Left ventricle myocardium inferior (tissue), 1 donor: ENCODE measurements around the gene SGK2. TPM values are rescaled to one million over a fixed set of nuclear protein-coding genes. Genes with fewer than 3 reads are reported as not detected.

Experiments used
- DNase-seq: peaks from one replicate; pipeline ENCODE4 v3.0.0-alpha.2; 2020
- H3K27ac ChIP-seq: fragments of 200-600 bp; replicated peaks from 2 replicates; pipeline ENCODE4 v1.8.0; 2021
- H3K27me3 ChIP-seq: fragments of 200-600 bp; 2 replicates; pipeline ENCODE4 v1.8.0; 2021; ENCODE audit warnings: low read depth
- H3K36me3 ChIP-seq: fragments of 200-600 bp; 2 replicates; pipeline ENCODE4 v1.8.0; 2021
- H3K4me1 ChIP-seq: fragments of 200-600 bp; 2 replicates; pipeline ENCODE4 v1.8.0; 2021
- H3K4me3 ChIP-seq: fragments of 200-600 bp; 2 replicates; pipeline ENCODE4 v1.8.0; 2021; ENCODE audit warnings: mild to moderate bottlenecking, moderate library complexity
- H3K9me3 ChIP-seq: fragments of 200-600 bp; replicated peaks from 2 replicates; pipeline ENCODE4 v1.8.0; 2021
- intact Hi-C: fragments of 100-400 bp; cut with micrococcal nuclease; formaldehyde crosslinking; loops from one replicate; pipeline ENCODE4 v1.11.0; 2022
- total RNA-seq: library from RNA; stranded (reverse); fragmentation: NEBNext Ultra II Directional; extraction: Animal tissue kit (Norgen Biotek cat#: 25700); gene quantifications from one replicate; pipeline ENCODE4 v1.2.1, GENCODE V29; 2021
- TF ChIP-seq, protein P1 (sequence below): fragments of 200-600 bp; IDR thresholded peaks from 2 replicates; pipeline ENCODE4 v1.8.0; 2021; ENCODE audit warnings: antibody characterized with exemption, mild to moderate bottlenecking, borderline replicate concordance
- donor health status: DM: no; HTN: yes; CAD: no; lungs with severe emphysema.

Gene SGK2
- total RNA-seq, 1 donor from 2014 or later = 0.30 TPM

DNA sequence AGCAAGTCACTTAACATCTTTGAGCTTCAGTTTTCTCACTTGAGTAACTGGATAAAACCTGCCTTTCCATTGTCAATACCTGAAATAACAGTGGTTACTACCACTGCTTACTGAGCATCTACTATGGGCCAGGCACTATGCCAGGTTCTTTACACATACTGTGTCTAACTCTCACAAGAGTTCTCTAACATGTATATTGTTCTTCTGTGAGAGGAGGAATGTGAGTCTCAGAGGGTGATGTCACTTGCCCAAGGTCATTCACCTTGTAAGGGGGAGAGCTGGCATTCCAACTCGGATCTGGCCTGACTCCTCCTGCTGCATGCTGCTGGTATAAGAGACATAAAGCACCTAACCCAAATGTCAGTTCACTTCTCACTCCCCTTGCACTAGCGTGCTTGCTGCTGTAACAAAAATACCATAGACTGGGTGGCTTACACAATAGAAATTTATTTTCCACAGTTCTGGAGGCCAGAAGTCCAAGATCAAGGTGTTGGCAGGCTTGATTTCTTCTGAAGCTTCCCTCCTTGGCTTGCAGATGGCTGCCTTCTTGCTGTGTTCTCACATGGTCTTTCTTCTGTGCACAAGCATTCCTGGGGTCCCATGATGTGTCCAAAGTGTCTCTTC lies 21.9 kb upstream of the SGK2 start:
- no peak overlapping the region for H3K4me3 ChIP-seq
- no peaks in the 10 kb centered on the region for H3K4me1 ChIP-seq
- H3K27ac ChIP-seq = no peak overlapping the region
- TF ChIP-seq, protein P1, sequence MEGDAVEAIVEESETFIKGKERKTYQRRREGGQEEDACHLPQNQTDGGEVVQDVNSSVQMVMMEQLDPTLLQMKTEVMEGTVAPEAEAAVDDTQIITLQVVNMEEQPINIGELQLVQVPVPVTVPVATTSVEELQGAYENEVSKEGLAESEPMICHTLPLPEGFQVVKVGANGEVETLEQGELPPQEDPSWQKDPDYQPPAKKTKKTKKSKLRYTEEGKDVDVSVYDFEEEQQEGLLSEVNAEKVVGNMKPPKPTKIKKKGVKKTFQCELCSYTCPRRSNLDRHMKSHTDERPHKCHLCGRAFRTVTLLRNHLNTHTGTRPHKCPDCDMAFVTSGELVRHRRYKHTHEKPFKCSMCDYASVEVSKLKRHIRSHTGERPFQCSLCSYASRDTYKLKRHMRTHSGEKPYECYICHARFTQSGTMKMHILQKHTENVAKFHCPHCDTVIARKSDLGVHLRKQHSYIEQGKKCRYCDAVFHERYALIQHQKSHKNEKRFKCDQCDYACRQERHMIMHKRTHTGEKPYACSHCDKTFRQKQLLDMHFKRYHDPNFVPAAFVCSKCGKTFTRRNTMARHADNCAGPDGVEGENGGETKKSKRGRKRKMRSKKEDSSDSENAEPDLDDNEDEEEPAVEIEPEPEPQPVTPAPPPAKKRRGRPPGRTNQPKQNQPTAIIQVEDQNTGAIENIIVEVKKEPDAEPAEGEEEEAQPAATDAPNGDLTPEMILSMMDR = no peak
- H3K9me3 ChIP-seq = no peaks in the 10 kb centered on the region
- no peak for DNase-seq
- H3K36me3 ChIP-seq = peaks cover 3% of the 10 kb centered on the region
- intact Hi-C loops = no loop called here
- no peaks in the 10 kb centered on the region for H3K27me3 ChIP-seq

DNA sequence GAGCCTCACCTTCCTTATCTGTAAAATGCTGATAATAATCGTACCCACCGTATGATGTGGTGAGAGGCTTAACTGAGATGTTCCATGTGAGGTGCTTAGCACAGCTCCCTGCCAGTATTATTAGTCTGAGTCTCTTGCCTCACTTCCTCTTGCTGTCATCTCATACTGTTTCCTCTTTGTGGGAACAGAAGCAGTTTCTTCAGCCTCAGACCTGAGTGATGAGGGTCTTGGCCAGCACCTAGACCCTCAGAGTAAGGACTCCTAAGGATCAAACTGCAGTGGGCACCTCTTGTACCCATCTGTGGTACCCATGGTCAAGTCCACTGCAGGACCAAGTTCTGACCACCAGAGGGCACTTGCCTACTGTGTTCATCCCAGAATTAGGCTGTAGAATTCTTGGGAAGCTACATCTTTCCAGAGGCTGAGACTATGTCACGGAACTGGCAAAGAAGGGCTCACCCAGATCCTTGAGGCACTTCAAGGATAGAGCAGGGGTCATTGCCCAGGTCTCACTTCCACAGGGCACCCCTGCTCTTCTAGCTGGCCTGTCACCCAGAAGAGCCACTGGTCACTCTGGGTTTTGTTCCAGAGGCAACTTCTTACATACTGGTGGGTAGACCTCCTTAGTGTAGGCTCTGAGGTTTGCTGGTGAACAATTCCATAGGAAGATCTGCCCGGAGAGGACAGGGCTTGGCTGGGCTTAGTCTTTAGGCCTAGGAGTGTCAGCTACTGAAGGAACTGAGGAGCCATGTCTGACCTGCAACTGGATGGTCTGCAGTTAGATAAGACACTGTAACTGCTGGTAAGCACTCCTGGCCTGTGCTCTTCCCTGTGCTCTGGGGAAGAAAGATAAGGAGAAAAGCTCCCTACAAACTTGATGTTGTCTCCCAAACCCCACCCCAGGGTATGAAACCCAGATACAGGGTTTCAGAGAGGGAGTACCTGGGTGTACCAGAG lies 20.6 kb upstream of the SGK2 start:
- Histone ChIP-seq H3K4me3 (no peak overlapping the region), H3K27ac (no peak overlapping the region), H3K27me3 (no peaks in the 10 kb centered on the region), H3K4me1 (no peaks in the 10 kb centered on the region), H3K36me3 (peaks cover 3% of the 10 kb centered on the region), H3K9me3 (no peaks in the 10 kb centered on the region)
- TF ChIP-seq, protein P1 = peak; percentile 93
- intact Hi-C loops = no loop called here
- DNase-seq = peak; percentile 54

DNA sequence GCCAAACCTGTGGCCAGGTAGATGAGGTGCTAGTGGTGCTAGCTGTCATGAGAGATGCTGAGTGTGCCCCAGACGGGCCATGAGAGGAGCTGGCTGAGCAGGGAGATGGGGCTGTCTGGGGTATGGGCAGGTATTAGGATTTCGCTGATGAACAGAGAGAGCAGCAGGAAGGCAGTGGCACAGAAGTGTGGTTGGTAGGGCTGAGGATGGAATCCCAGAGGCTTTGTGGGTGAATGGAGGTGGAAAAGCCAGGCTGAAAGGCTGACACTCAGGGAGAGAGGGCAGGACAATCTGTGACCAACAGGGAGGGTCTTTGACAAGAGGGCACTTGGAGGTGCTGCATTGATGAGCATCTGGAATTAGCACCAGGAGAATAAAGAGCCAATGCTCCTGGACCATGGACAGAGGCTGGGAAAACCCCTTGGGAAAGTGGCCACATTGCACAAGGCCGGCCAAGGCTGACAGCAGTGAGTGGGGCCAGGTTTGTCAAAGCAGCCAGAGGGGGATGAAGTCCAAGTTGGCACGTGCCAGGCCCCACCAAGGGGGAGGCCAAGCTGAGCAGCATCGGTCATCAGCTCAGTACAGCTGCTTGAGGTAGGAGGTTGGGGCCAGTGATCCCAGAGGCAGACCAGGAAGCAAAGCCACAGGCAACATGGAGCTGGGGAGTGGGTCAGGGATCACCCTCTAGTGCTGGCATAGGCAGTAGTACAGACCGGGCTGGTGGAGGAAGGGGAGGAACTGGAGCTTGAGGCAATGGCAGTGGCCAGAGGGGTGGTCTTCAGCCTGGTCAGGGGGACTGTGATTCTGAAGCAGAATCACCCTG lies 19.7 kb upstream of the SGK2 start:
- H3K27ac ChIP-seq = no peak overlapping the region
- intact Hi-C loops = no loop called here
- no peaks in the 10 kb centered on the region for H3K9me3 ChIP-seq
- TF ChIP-seq, protein P1 = no peak
- no peak for DNase-seq
- H3K4me1 ChIP-seq = no peaks in the 10 kb centered on the region
- no peaks in the 10 kb centered on the region for H3K27me3 ChIP-seq
- peaks cover 3% of the 10 kb centered on the region for H3K36me3 ChIP-seq
- no peak overlapping the region for H3K4me3 ChIP-seq

DNA sequence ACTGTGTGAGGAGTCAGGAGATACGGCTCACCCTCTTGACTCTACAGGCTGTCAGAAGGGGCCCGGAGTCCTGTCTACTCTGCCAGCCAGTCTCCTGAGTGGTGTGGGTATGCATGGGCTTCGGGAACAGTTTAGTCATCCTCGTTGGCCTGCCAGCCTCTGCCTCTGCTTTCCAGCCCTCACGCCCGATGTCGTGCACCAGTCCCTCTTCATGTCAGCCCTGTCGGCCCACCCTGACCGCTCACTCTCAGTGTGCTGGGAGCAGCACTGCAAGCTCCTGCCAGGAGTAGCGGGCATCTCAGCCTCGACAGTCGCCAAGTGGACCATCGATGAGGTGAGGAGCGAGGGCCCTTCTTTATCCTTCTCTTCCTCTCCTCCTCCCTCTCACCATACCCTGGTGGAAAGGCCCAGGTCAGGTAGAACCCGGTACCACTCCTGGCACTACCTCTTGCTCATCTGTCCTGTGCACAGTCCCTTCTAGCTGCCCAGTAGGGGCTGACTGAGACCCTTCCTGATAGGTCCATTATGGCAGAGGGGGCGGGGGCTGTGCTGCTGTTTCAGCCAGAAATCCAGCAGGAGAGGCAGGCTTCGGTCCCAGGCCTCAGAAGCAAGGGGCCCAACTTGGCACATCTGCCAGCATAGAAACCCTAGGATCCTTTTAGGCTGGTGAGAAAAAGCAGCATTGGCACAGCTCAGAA lies 18.7 kb upstream of the SGK2 start:
- TF ChIP-seq, protein P1 = no peak
- Histone ChIP-seq H3K27me3 (no peaks in the 10 kb centered on the region), H3K36me3 (peaks cover 3% of the 10 kb centered on the region), H3K27ac (no peak overlapping the region), H3K4me1 (no peaks in the 10 kb centered on the region), H3K4me3 (no peak overlapping the region), H3K9me3 (no peaks in the 10 kb centered on the region)
- intact Hi-C loops = no loop called here
- no peak for DNase-seq

DNA sequence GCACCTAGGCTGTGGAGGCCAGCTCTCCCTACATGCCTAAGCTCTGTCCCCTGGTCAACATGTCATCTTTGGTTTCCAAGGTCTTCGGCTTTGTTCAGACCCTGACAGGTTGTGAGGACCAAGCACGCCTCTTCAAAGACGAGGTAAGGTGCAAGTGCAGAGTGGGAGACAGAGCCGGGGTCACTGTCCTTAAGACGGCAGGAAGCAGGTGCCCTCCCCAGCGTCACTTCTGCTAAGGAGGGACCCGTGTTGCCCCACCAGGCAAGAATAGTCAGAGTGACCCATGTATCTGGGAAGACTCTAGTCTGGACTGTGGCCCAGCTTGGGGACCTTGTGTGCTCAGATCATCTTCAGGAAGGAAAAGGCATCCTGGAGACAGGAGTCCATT lies 18.2 kb upstream of the SGK2 start:
- no peaks in the 10 kb centered on the region for H3K9me3 ChIP-seq
- TF ChIP-seq, protein P1 = no peak
- intact Hi-C loops = no loop called here
- no peaks in the 10 kb centered on the region for H3K27me3 ChIP-seq
- no peak for DNase-seq
- H3K4me1 ChIP-seq = no peaks in the 10 kb centered on the region
- no peak overlapping the region for H3K4me3 ChIP-seq
- no peak overlapping the region for H3K27ac ChIP-seq
- H3K36me3 ChIP-seq = peaks cover 3% of the 10 kb centered on the region
